Measurements from ENCODE around the gene C17orf75.
"Not testable (repeated sequence)": the region's sequence is repeated elsewhere in the genome, so short reads cannot be mapped to it uniquely, and the experiment has no call there.

DNA sequence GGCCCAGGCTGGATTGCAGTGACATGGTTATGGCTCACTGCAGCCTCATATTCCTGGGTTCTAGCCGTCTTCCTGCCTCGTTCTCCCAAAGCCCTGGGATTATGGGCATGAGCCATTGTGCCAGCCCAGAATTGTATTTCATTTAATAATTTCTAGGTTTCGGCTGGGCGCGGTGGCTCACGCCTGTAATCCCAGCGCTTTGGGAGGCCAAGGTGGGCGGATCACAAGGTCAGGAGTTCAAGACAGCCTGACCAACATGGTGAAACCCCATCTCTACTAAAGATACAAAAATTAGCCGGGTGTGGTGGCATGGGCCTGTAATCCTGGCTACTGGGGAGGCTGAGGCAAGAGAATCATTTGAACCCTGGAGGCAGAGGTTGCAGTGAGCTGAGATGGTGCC is 10.8 kb upstream of the C17orf75 start:
- not testable (repeated sequence) for TF ChIP-seq CTCF (conservative IDR thresholded peaks at IDR 0.05; ENCODE audit: low read length); EZH2phosphoT487 (IDR thresholded peaks at IDR 0.05; ENCODE audit: borderline replicate concordance, low read depth, low read length)
